GM19023 (cell line): Measurements from ENCODE around the gene SCGB3A2.

Source experiments
- ATAC-seq: cut with Tn5 transposase; IDR thresholded peaks from one replicate; pipeline ENCODE4 v1.9.1; 2021; ENCODE audit warnings: mild to moderate bottlenecking, moderate library complexity; ENCODE audit not compliant: unreplicated experiment

SCGB3A2 gene

GRCh38 chr5:147878066-147878759, at the start of gene SCGB3A2:
Gene SCGB3A2, plus strand, starts transcription at chr5:147878711. Its CDS starts 93 bp downstream, at chr5:147878804.
- ATAC-seq = no peak

- ATAC-seq = no peak
These were observed 48.5 kb upstream of the SCGB3A2 start for GRCh38 chr5:147830035-147830434.

- no peak for ATAC-seq
These were observed 47.0 kb upstream of the SCGB3A2 start, which contains the start of gene SPINK1 for GRCh38 chr5:147831465-147831864. Gene SPINK1, minus strand, starts transcription at chr5:147831671. Its CDS starts 94 bp downstream, at chr5:147831577.

- ATAC-seq = no peak
These were observed 46.0 kb upstream of the SCGB3A2 start for GRCh38 chr5:147832541-147832940.

GRCh38 chr5:147835386-147835798, 43.1 kb upstream of the SCGB3A2 start:
- no peak for ATAC-seq

- ATAC-seq = no peak
These were observed 42.1 kb upstream of the SCGB3A2 start for GRCh38 chr5:147836439-147836838.

- ATAC-seq = no peak
These were observed 35.6 kb upstream of the SCGB3A2 start for GRCh38 chr5:147842869-147843268.

GRCh38 chr5:147844846-147845245, 33.7 kb upstream of the SCGB3A2 start:
- ATAC-seq = no peak

GRCh38 chr5:147845618-147846017, 32.9 kb upstream of the SCGB3A2 start:
- no peak for ATAC-seq

GRCh38 chr5:147849226-147849625, 29.3 kb upstream of the SCGB3A2 start:
- ATAC-seq = no peak

- no peak for ATAC-seq
These were observed 26.9 kb upstream of the SCGB3A2 start for GRCh38 chr5:147851578-147851977.

- ATAC-seq = no peak
These were observed 26.1 kb upstream of the SCGB3A2 start for GRCh38 chr5:147852365-147852764.

- no peak for ATAC-seq
These were observed 25.0 kb upstream of the SCGB3A2 start for GRCh38 chr5:147853372-147853987.

GRCh38 chr5:147854331-147854730, 24.2 kb upstream of the SCGB3A2 start:
- ATAC-seq = no peak

- no peak for ATAC-seq
These were observed 23.4 kb upstream of the SCGB3A2 start for GRCh38 chr5:147854894-147855773.

- no peak for ATAC-seq
These were observed 22.8 kb upstream of the SCGB3A2 start for GRCh38 chr5:147855774-147856069.

GRCh38 chr5:147856801-147857200, 21.7 kb upstream of the SCGB3A2 start:
- ATAC-seq = no peak

- no peak for ATAC-seq
These were observed 21.0 kb upstream of the SCGB3A2 start for GRCh38 chr5:147857302-147858129.

GRCh38 chr5:147858565-147858964, 19.9 kb upstream of the SCGB3A2 start:
- ATAC-seq = no peak

GRCh38 chr5:147859962-147860640, 18.4 kb upstream of the SCGB3A2 start:
- no peak for ATAC-seq
